D341Med (cell line): ENCODE measurements around the gene MTMR8.

Experiments used
- DNase-seq: peaks from one replicate; pipeline ENCODE4 v3.0.0; 2012; ENCODE audit warnings: low spot score

The MTMR8 gene

GRCh38 chrX:64306712-64307111, 88.5 kb downstream of the MTMR8 start:
- no peak for DNase-seq

GRCh38 chrX:64291123-64291522, 104.1 kb downstream of the MTMR8 start:
- no peak for DNase-seq

GRCh38 chrX:64265265-64265664, 130.0 kb downstream of the MTMR8 start:
- DNase-seq, result no peak

GRCh38 chrX:64230123-64230970, 164.9 kb downstream of the MTMR8 start, which contains the start of gene ASB12:
TSS of gene ASB12 (minus strand) at chrX:64230607. CDS start at chrX:64225650, 4,957 bp downstream.
- DNase-seq, result no peak

GRCh38 chrX:64229154-64229553, 166.1 kb downstream of the MTMR8 start:
- DNase-seq, result no peak
